Uterus (tissue), 2 donors: Measurements from ENCODE around the gene FAM221B.

Experiments
- POLR2A ChIP-seq, 2 donors: fragments of 450-650 bp; IDR thresholded peaks; one replicate each; pipeline ENCODE4 v1.6.1; 2016; ENCODE audit warnings: antibody characterized with exemption in 2 of 2, mild to moderate bottlenecking in 1 of 2, moderate library complexity in 1 of 2
- TF ChIP-seq, protein P1 (sequence below), 4 experiments: fragments of 200-600 bp in 2 of 4; fragments of 450-650 bp in 2 of 4; sonication (generic) in 2 of 4; IDR thresholded peaks; one replicate each; pipeline ENCODE4 v1.5.1; 2016 to 2019; ENCODE audit warnings: antibody characterized with exemption in 4 of 4, mild to moderate bottlenecking in 2 of 4, moderate library complexity in 1 of 4

DNA sequence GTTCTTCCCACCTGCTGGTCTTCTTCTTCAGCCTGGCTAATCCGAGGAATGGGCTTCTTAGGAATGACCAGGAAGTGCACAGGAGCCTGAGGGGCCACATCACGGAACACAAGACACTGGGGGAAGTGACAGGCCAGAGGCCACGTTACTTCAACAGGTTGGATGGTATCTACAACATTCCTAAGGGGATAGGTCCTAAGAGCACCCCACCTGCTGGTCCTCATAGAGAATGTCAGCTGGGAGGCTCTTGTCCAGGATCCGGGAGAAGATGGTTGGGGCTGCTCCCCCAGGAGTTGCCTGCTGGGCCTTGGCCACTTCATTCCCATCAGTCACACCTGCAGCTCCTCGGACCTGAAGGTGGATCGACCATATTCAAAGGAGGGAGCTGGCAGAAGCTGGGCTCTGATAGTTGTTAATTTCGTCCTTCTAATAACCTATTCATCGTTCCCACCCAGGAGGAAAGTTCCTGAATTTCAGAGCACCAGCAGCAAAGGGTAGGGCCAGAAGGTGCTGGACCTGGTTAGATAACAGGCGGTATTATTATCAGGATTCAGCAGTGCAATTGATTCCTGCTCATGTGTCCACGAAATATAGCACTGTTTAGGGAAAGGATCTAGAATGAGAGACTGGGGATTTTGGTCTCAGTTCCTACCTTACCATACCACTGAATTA, 15.0 kb downstream of the FAM221B start:
- TF ChIP-seq POLR2A (IDR thresholded peaks at IDR 0.05), result no peak
- TF ChIP-seq, protein P1, sequence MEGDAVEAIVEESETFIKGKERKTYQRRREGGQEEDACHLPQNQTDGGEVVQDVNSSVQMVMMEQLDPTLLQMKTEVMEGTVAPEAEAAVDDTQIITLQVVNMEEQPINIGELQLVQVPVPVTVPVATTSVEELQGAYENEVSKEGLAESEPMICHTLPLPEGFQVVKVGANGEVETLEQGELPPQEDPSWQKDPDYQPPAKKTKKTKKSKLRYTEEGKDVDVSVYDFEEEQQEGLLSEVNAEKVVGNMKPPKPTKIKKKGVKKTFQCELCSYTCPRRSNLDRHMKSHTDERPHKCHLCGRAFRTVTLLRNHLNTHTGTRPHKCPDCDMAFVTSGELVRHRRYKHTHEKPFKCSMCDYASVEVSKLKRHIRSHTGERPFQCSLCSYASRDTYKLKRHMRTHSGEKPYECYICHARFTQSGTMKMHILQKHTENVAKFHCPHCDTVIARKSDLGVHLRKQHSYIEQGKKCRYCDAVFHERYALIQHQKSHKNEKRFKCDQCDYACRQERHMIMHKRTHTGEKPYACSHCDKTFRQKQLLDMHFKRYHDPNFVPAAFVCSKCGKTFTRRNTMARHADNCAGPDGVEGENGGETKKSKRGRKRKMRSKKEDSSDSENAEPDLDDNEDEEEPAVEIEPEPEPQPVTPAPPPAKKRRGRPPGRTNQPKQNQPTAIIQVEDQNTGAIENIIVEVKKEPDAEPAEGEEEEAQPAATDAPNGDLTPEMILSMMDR (IDR thresholded peaks at IDR 0.05), result peak in 1 of 4 experiments; percentile 13
